ENCODE results near the gene DNTT. TPM values are rescaled to one million over a fixed set of nuclear protein-coding genes. Genes with fewer than 3 reads are reported as not detected.
A peak's percentile ranks its signal among the peaks of the same experiment; 100 is the strongest.

The DNTT gene
- total and polyA plus RNA-seq, 2 of the 13 experiments (the other 11 are each of a cell fraction or from before 2014, with no cell fraction given): not detected

DNA sequence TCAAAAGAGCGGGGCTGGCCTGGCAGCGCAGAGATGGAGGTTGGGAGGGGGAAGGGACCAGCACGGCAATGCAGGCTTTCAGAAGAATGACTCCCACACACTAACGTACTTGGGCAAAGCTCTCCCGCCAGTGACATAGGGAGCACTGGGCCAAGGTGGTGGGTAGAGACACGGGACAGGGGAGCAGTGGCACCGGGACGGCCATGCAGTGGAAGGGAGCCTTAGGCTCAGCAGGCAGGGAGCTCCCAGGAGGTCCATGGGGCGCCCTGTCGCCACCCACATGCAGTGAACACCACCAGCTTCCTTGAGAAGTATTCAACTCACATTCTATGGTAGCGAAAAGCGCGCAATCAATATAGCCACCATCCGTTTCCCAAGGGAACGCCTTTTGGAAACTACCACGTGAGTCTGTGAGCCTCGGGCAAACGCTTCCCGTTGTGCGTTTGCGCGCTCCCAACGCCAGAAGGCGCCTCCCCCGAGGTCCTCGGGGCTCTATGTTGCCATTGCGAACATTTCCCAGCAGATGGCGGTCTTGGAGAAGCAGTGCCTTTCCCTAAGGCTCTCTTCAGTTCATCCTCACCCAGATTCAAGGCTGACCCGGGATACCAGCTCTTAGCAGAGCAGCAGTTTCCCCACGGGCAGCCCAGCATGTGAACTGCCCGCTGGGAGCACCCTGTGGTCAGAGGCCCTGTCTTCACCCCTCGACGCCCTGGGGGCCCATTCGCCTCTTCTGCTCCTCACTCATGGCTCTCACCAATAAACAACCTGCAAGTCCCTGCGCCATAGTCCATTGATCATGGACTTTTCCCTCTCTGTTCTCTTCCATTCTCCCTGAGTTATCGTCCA, 71.0 kb downstream of the DNTT start (continued):
- TF ChIP-seq, protein P1, sequence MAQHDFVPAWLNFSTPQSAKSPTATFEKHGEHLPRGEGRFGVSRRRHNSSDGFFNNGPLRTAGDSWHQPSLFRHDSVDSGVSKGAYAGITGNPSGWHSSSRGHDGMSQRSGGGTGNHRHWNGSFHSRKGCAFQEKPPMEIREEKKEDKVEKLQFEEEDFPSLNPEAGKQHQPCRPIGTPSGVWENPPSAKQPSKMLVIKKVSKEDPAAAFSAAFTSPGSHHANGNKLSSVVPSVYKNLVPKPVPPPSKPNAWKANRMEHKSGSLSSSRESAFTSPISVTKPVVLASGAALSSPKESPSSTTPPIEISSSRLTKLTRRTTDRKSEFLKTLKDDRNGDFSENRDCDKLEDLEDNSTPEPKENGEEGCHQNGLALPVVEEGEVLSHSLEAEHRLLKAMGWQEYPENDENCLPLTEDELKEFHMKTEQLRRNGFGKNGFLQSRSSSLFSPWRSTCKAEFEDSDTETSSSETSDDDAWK (CRISPR knock-in tag; IDR thresholded peaks at IDR 0.05): no peak
- TF ChIP-seq ETV5 (CRISPR knock-in tag; IDR thresholded peaks at IDR 0.05; ENCODE audit: borderline replicate concordance): 0 out of 2 replicates have a peak, but pooled peaks have one; percentile 17
- no peak for TF ChIP-seq KDM5B (CRISPR knock-in tag; IDR thresholded peaks at IDR 0.05; ENCODE audit: borderline replicate concordance)
- TF ChIP-seq SP2 (CRISPR knock-in tag; IDR thresholded peaks at IDR 0.05): no peak
- TF ChIP-seq DPF2 (CRISPR knock-in tag; IDR thresholded peaks at IDR 0.05; ENCODE audit: borderline replicate concordance, low read depth): no peak
- no peak for TF ChIP-seq MED1 (CRISPR knock-in tag; IDR thresholded peaks at IDR 0.05)
- no peak for TF ChIP-seq CREB1 (IDR thresholded peaks at IDR 0.05)
- no peak for TF ChIP-seq CREB1 (CRISPR knock-in tag; IDR thresholded peaks at IDR 0.05)
- no peak for TF ChIP-seq SSRP1 (CRISPR knock-in tag; IDR thresholded peaks at IDR 0.05)
- no peak for TF ChIP-seq HHEX (CRISPR knock-in tag; IDR thresholded peaks at IDR 0.05)
- no peak for TF ChIP-seq BHLHE40 (IDR thresholded peaks at IDR 0.05; ENCODE audit: low read length)
- no peak for TF ChIP-seq FOSL2 (CRISPR knock-in tag; IDR thresholded peaks at IDR 0.05)
- TF ChIP-seq POLR2A (IDR thresholded peaks at IDR 0.05; ENCODE audit: insufficient read depth in 1 of 2, low read depth in 2 of 2, low read length in 2 of 2): no peak
- no peak for TF ChIP-seq ASH2L (IDR thresholded peaks at IDR 0.05; ENCODE audit: insufficient read length, low read depth, low read length)
- TF ChIP-seq, protein P2, sequence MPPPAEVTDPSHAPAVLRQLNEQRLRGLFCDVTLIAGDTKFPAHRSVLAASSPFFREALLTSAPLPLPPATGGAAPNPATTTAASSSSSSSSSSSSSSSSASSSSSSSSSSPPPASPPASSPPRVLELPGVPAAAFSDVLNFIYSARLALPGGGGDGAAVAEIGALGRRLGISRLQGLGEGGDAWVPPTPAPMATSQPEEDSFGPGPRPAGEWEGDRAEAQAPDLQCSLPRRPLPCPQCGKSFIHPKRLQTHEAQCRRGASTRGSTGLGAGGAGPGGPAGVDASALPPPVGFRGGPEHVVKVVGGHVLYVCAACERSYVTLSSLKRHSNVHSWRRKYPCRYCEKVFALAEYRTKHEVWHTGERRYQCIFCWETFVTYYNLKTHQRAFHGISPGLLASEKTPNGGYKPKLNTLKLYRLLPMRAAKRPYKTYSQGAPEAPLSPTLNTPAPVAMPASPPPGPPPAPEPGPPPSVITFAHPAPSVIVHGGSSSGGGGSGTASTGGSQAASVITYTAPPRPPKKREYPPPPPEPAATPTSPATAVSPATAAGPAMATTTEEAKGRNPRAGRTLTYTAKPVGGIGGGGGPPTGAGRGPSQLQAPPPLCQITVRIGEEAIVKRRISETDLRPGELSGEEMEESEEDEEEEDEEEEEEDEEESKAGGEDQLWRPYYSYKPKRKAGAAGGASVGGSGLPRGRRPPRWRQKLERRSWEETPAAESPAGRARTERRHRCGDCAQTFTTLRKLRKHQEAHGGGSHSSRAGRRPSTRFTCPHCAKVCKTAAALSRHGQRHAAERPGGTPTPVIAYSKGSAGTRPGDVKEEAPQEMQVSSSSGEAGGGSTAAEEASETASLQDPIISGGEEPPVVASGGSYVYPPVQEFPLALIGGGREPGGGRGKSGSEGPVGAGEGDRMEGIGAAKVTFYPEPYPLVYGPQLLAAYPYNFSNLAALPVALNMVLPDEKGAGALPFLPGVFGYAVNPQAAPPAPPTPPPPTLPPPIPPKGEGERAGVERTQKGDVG (CRISPR knock-in tag; IDR thresholded peaks at IDR 0.05; ENCODE audit: borderline replicate concordance): no peak
- no peak for TF ChIP-seq SMAD1 (CRISPR knock-in tag; IDR thresholded peaks at IDR 0.05; ENCODE audit: borderline replicate concordance, low read depth)
- no peak for TF ChIP-seq ZFP41 (CRISPR knock-in tag; IDR thresholded peaks at IDR 0.05; ENCODE audit: borderline replicate concordance)
- TF ChIP-seq ZNF124 (CRISPR knock-in tag; IDR thresholded peaks at IDR 0.05): no peak
- TF ChIP-seq ZNF781 (CRISPR knock-in tag; IDR thresholded peaks at IDR 0.05; ENCODE audit: borderline replicate concordance, not compliant biosample characterization): no peak
- TF ChIP-seq ZNF24 (IDR thresholded peaks at IDR 0.05): no peak
- TF ChIP-seq, protein P3, sequence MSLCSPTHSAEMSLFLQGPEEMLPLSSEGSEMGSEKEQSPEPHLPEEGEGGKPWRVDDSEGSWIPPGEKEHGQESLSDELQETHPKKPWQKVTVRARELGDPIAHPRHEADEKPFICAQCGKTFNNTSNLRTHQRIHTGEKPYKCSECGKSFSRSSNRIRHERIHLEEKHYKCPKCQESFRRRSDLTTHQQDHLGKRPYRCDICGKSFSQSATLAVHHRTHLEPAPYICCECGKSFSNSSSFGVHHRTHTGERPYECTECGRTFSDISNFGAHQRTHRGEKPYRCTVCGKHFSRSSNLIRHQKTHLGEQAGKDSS (CRISPR knock-in tag; IDR thresholded peaks at IDR 0.05; ENCODE audit: borderline replicate concordance, low read depth): peak; percentile 53; the same call in 1 of the 2 replicates
- TF ChIP-seq, protein P4, sequence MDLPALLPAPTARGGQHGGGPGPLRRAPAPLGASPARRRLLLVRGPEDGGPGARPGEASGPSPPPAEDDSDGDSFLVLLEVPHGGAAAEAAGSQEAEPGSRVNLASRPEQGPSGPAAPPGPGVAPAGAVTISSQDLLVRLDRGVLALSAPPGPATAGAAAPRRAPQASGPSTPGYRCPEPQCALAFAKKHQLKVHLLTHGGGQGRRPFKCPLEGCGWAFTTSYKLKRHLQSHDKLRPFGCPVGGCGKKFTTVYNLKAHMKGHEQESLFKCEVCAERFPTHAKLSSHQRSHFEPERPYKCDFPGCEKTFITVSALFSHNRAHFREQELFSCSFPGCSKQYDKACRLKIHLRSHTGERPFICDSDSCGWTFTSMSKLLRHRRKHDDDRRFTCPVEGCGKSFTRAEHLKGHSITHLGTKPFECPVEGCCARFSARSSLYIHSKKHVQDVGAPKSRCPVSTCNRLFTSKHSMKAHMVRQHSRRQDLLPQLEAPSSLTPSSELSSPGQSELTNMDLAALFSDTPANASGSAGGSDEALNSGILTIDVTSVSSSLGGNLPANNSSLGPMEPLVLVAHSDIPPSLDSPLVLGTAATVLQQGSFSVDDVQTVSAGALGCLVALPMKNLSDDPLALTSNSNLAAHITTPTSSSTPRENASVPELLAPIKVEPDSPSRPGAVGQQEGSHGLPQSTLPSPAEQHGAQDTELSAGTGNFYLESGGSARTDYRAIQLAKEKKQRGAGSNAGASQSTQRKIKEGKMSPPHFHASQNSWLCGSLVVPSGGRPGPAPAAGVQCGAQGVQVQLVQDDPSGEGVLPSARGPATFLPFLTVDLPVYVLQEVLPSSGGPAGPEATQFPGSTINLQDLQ (CRISPR knock-in tag; IDR thresholded peaks at IDR 0.05): no peak
- no peak for TF ChIP-seq TBX3 (IDR thresholded peaks at IDR 0.05; ENCODE audit: borderline replicate concordance)
